ENCODE data around the gene NMB.

The NMB gene

GRCh38 chr15:84609818-84610525 lies 48.0 kb downstream of the NMB start:
- no peak for DNase-seq

GRCh38 chr15:84608707-84609284 lies 49.2 kb downstream of the NMB start:
- DNase-seq = no peak

- DNase-seq = no peak
Measured at GRCh38 chr15:84606653-84607120, 51.3 kb downstream of the NMB start.

- DNase-seq = no peak
Measured at GRCh38 chr15:84605554-84605882, 52.5 kb downstream of the NMB start.

Data from right hindlimb (tissue), 1 donor.